ENCODE measurements around the gene FAM3D. TPM values are rescaled to one million over a fixed set of nuclear protein-coding genes. Genes with fewer than 3 reads are reported as not detected.

FAM3D gene
- total and polyA plus RNA-seq, 10 of the 15 experiments (the other 5 are each of a cell fraction or from before 2014, with no cell fraction given), result 0.04 to 0.07 TPM; not detected in 8

DNA sequence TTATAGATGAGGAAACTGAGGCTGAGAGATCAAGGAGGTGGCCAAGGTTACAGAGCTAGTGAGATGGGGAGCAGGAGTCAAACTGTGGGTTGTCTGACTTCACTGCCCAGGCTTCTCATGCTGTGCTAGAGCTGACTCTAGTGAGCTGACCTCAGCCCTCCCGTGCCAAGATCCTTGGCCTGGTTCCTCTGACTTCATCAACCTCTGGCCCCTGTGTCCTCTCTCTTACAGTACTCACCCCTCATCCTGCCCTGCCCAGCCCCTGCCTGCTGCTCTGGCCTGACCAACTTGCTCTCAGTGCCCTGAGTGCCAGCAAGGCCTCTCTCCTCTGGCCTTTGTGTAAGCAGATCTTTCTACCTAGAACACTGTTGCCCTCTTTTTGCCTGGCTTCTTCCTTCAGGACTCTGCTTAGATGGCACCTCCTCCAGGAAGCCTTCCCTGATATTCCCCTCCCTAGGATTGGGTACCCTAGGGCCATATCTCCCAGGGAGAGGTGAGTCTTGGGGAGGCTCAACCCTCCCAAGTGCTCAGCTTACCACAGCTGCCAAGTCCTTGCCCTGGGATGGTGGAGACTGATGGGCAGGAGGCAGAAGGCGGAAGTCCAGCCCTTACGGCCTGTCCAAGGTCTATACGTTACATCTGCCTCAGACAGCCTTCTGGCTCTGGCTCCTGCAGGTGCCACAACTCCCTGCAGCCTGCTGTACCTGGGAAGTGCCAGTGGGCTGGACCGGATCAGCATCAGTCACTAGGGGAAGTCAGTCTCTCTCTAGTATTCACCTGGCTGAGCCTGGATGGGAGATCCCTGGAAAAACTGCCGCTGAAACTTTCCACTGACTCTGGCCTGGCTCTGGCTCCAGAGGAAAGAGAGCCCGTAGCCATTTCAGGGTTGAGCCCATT, 53.1 kb downstream of the FAM3D start:
- ATAC-seq (no peak), FAIRE-seq (no peak), DNase-seq (ENCODE audit: low read depth, low spot score) (no peak)
- no peak overlapping the region for H2AFZ ChIP-seq (ENCODE audit: control insufficient read depth, low read depth, low read length)
- H3K27me3 ChIP-seq (replicated peaks in 1 of 2; ENCODE audit: control insufficient read depth in 2 of 2, insufficient read depth in 2 of 2, low read length in 1 of 2), result no peaks in the 10 kb centered on the region; a peak in 1 of 4 replicates
- BruUV-seq (replicated peaks), result no TSS peak
- intact Hi-C loops (cut with micrococcal nuclease; ENCODE audit: unreplicated experiment), result no loop called here
- H3K79me2 ChIP-seq (ENCODE audit: control insufficient read depth, insufficient read depth, low read length), result no peaks in the 10 kb centered on the region
- H3K4me3 ChIP-seq, result no peak overlapping the region
- no peak overlapping the region for H3K27ac ChIP-seq (ENCODE audit: control insufficient read depth, insufficient read depth)
- ChIA-PET POLR2A (no interaction called here), SMC1A (ENCODE audit: uncharacterized antibody, unreplicated experiment) (no interaction called here), CTCF (interaction anchor here (0.6 to 1.1 kb wide), 2 partner anchors 45 to 289 kb away, joined by 4 read pairs; no protein-coding TSS in a partner anchor), RAD21 (ENCODE audit: unreplicated experiment) (interaction anchor here (1.3 kb wide), 1 partner anchor 17 kb away, joined by 3 read pairs; no protein-coding TSS in a partner anchor)
- peaks cover 5% of the 10 kb centered on the region; the same call in 1 of the 2 replicates for H3K4me1 ChIP-seq (ENCODE audit: control insufficient read depth, insufficient read depth, low read length)
- in situ Hi-C loops (cut with MboI), result no loop called here
- TF ChIP-seq ZBED1 (IDR thresholded peaks at IDR 0.05; ENCODE audit: borderline replicate concordance), result no peak
- no peak for TF ChIP-seq RELA (IDR thresholded peaks at IDR 0.05; ENCODE audit: borderline replicate concordance, partially characterized antibody)
- no peak for TF ChIP-seq NR2C2 (IDR thresholded peaks at IDR 0.05; ENCODE audit: borderline replicate concordance, control insufficient read depth, insufficient read length, low read depth)
- no peak for TF ChIP-seq RB1 (IDR thresholded peaks at IDR 0.05; ENCODE audit: borderline replicate concordance)
- TF ChIP-seq, protein P1, sequence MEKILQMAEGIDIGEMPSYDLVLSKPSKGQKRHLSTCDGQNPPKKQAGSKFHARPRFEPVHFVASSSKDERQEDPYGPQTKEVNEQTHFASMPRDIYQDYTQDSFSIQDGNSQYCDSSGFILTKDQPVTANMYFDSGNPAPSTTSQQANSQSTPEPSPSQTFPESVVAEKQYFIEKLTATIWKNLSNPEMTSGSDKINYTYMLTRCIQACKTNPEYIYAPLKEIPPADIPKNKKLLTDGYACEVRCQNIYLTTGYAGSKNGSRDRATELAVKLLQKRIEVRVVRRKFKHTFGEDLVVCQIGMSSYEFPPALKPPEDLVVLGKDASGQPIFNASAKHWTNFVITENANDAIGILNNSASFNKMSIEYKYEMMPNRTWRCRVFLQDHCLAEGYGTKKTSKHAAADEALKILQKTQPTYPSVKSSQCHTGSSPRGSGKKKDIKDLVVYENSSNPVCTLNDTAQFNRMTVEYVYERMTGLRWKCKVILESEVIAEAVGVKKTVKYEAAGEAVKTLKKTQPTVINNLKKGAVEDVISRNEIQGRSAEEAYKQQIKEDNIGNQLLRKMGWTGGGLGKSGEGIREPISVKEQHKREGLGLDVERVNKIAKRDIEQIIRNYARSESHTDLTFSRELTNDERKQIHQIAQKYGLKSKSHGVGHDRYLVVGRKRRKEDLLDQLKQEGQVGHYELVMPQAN (conservative IDR thresholded peaks at IDR 0.05), result no peak
- TF ChIP-seq, protein P2, sequence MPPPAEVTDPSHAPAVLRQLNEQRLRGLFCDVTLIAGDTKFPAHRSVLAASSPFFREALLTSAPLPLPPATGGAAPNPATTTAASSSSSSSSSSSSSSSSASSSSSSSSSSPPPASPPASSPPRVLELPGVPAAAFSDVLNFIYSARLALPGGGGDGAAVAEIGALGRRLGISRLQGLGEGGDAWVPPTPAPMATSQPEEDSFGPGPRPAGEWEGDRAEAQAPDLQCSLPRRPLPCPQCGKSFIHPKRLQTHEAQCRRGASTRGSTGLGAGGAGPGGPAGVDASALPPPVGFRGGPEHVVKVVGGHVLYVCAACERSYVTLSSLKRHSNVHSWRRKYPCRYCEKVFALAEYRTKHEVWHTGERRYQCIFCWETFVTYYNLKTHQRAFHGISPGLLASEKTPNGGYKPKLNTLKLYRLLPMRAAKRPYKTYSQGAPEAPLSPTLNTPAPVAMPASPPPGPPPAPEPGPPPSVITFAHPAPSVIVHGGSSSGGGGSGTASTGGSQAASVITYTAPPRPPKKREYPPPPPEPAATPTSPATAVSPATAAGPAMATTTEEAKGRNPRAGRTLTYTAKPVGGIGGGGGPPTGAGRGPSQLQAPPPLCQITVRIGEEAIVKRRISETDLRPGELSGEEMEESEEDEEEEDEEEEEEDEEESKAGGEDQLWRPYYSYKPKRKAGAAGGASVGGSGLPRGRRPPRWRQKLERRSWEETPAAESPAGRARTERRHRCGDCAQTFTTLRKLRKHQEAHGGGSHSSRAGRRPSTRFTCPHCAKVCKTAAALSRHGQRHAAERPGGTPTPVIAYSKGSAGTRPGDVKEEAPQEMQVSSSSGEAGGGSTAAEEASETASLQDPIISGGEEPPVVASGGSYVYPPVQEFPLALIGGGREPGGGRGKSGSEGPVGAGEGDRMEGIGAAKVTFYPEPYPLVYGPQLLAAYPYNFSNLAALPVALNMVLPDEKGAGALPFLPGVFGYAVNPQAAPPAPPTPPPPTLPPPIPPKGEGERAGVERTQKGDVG (CRISPR knock-in tag; IDR thresholded peaks at IDR 0.05), result no peak
- TF ChIP-seq, protein P3, sequence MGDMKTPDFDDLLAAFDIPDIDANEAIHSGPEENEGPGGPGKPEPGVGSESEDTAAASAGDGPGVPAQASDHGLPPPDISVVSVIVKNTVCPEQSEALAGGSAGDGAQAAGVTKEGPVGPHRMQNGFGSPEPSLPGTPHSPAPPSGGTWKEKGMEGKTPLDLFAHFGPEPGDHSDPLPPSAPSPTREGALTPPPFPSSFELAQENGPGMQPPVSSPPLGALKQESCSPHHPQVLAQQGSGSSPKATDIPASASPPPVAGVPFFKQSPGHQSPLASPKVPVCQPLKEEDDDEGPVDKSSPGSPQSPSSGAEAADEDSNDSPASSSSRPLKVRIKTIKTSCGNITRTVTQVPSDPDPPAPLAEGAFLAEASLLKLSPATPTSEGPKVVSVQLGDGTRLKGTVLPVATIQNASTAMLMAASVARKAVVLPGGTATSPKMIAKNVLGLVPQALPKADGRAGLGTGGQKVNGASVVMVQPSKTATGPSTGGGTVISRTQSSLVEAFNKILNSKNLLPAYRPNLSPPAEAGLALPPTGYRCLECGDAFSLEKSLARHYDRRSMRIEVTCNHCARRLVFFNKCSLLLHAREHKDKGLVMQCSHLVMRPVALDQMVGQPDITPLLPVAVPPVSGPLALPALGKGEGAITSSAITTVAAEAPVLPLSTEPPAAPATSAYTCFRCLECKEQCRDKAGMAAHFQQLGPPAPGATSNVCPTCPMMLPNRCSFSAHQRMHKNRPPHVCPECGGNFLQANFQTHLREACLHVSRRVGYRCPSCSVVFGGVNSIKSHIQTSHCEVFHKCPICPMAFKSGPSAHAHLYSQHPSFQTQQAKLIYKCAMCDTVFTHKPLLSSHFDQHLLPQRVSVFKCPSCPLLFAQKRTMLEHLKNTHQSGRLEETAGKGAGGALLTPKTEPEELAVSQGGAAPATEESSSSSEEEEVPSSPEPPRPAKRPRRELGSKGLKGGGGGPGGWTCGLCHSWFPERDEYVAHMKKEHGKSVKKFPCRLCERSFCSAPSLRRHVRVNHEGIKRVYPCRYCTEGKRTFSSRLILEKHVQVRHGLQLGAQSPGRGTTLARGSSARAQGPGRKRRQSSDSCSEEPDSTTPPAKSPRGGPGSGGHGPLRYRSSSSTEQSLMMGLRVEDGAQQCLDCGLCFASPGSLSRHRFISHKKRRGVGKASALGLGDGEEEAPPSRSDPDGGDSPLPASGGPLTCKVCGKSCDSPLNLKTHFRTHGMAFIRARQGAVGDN (IDR thresholded peaks at IDR 0.05), result no peak
- no peak for TF ChIP-seq ETV6 (conservative IDR thresholded peaks at IDR 0.05 in 1 of 2, IDR thresholded peaks at IDR 0.05 in 1 of 2; ENCODE audit: borderline replicate concordance in 1 of 2, low read depth in 1 of 2)
- no peak overlapping the region for H3K4me2 ChIP-seq (ENCODE audit: control insufficient read depth, insufficient read depth)
- H3K9ac ChIP-seq (ENCODE audit: control insufficient read depth, insufficient read depth, low read length), result no peak overlapping the region
- H4K20me1 ChIP-seq (ENCODE audit: control insufficient read depth, insufficient read depth), result no peaks in the 10 kb centered on the region
- WGBS (ENCODE audit: insufficient coverage, insufficient replicate concordance, low lambda C conversion rate, missing lambda C conversion rate), result 39% methylated on average over 7 of the region's 7 CpGs
- no peaks in the 10 kb centered on the region for H3K36me3 ChIP-seq (ENCODE audit: control insufficient read depth in 2 of 2, insufficient read depth in 2 of 2, low read length in 1 of 2)
- no peaks in the 10 kb centered on the region for H3K9me3 ChIP-seq (replicated peaks; ENCODE audit: control insufficient read depth, insufficient read depth, low read length)
